ENCODE results near the gene AKT3.

DNA sequence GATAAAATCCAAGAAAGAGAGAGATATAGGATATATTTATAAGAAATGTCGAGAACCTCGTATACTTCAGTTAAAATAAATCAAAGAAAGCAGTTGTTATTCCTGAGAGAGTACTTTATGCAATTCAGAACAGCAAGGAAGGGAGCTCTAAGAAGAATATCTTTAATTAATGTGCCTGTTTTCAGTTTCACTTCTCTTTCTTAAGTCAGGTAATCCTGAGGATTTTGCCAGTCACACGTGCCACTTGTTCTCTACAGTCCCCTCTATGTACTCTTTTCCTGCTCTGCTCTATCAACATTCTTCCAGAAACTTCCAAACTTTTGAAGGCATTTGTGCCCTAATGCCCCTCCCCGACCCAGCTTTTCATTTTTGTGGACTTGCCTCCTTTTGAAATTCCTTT lies 211.9 kb downstream of the AKT3 start:
- TF ChIP-seq, protein P1, sequence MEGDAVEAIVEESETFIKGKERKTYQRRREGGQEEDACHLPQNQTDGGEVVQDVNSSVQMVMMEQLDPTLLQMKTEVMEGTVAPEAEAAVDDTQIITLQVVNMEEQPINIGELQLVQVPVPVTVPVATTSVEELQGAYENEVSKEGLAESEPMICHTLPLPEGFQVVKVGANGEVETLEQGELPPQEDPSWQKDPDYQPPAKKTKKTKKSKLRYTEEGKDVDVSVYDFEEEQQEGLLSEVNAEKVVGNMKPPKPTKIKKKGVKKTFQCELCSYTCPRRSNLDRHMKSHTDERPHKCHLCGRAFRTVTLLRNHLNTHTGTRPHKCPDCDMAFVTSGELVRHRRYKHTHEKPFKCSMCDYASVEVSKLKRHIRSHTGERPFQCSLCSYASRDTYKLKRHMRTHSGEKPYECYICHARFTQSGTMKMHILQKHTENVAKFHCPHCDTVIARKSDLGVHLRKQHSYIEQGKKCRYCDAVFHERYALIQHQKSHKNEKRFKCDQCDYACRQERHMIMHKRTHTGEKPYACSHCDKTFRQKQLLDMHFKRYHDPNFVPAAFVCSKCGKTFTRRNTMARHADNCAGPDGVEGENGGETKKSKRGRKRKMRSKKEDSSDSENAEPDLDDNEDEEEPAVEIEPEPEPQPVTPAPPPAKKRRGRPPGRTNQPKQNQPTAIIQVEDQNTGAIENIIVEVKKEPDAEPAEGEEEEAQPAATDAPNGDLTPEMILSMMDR (IDR thresholded peaks at IDR 0.05), result no peak
- TF ChIP-seq POLR2A (IDR thresholded peaks at IDR 0.05), result no peak
